T-helper 17 cell (primary cell): Measurements from ENCODE around the gene PALLD. TPM values are rescaled to one million over a fixed set of nuclear protein-coding genes. Genes with fewer than 3 reads are reported as not detected.

Experiments
- ATAC-seq: fragments of 150-1000 bp; cut with Tn5 transposase; 2 replicates; pipeline ENCODE4 v1.10.0; 2021; ENCODE audit warnings: mild to moderate bottlenecking, moderate library complexity
- DNase-seq, 3 donors: peaks; one replicate each; pipeline versions ENCODE4 v3.0.0 to v3.0.0-alpha.2; 2020 to 2021
- H3K9me3 ChIP-seq: one replicate; pipeline ENCODE4 v1.7.0; 2013; ENCODE audit warnings: low read length, mild to moderate bottlenecking; ENCODE audit not compliant: control insufficient read depth, poor library complexity, severe bottlenecking
- H3K27ac Mint-ChIP-seq: one replicate; pipeline ENCODE4 v1.8.0; 2022; ENCODE audit warnings: mild to moderate bottlenecking, moderate library complexity, mixed read lengths
- H3K27me3 Mint-ChIP-seq: one replicate; pipeline ENCODE4 v1.8.0; 2022; ENCODE audit warnings: mixed read lengths
- H3K36me3 Mint-ChIP-seq: one replicate; pipeline ENCODE4 v1.8.0; 2022; ENCODE audit warnings: low read depth, mixed read lengths
- H3K4me1 Mint-ChIP-seq: one replicate; pipeline ENCODE4 v1.8.0; 2022; ENCODE audit warnings: mild to moderate bottlenecking, mixed read lengths
- H3K4me3 Mint-ChIP-seq: one replicate; pipeline ENCODE4 v1.8.0; 2022; ENCODE audit warnings: mild to moderate bottlenecking, moderate library complexity, mixed read lengths
- total RNA-seq, 4 donors: library from RNA in 2 of 4; stranded (reverse) in 2 of 4; gene quantifications; one replicate each; pipeline ENCODE4 v1.2.3 and lab custom pipeline; 2022 to 2026

Gene PALLD
- total RNA-seq, 2 donors from 2014 or later = 0.26 to 0.67 TPM

DNA sequence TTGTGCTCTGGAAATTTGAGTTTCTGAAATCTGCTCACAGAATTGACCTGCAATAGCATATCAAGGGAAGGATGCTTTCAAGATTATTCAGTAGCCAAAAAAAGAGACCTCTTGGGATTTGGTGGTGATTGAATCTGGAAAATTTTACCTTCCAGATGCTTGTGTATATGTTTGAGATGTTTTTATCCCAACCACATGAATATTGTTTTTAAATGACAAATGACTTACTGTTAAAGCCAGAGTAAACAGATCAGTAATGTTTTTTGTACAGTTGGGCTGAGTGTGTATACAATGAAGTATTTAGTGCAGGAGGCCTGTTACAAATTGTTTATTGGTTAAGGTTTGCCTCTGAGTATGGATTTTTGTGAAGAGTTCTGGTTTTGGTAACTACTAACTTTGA is 386.7 kb downstream of the PALLD start:
- peaks cover 2% of the 10 kb centered on the region for H3K4me1 Mint-ChIP-seq
- peaks cover 36% of the 10 kb centered on the region for H3K27me3 Mint-ChIP-seq
- no peak for DNase-seq
- no peak for ATAC-seq
- H3K9me3 ChIP-seq = no peaks in the 10 kb centered on the region
- no peaks in the 10 kb centered on the region for H3K36me3 Mint-ChIP-seq
- H3K27ac Mint-ChIP-seq = no peak overlapping the region
- H3K4me3 Mint-ChIP-seq = no peak overlapping the region

DNA sequence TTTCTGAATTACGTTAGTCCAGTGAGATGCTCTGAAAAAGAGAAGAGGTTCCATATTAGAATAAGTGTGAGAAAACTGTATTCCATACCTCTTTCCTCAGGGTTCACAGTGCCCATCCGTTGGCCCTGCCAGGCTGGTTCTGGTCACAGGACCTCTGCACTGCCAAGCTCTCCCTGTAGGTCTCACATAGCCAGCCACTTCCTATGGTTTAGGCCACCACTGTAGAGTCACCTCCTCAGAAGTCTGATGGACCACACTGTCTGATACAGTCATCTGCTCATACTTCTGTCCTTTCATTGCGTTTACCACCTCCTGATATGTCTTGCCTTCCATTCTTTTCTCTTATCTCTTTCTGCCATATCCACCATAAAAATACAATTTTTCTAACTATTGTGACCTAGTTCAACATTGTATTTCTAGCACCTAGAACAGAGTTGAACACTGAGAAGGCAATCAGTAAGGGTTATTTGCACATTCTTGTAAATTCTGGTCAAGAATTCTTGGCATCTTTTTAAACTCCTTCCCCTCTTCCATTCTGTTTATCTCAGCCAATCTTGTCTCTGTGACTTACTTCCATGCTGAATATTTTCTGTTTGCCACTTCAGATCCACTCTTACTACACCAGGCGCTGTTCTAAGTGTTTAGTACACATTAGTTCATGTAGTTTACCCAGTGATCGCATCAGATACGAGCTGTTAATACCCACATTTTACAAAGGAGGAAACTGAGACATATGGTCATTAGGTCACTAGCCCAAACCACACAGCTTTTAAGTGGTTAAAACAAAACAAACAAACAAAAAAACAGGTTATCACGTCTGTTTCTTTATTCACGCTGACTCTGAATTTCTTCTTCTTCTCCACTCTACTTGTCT is 387.6 kb downstream of the PALLD start:
- no peak overlapping the region for H3K4me3 Mint-ChIP-seq
- H3K36me3 Mint-ChIP-seq = peaks cover under 1% of the 10 kb centered on the region
- H3K27ac Mint-ChIP-seq = no peak overlapping the region

DNA sequence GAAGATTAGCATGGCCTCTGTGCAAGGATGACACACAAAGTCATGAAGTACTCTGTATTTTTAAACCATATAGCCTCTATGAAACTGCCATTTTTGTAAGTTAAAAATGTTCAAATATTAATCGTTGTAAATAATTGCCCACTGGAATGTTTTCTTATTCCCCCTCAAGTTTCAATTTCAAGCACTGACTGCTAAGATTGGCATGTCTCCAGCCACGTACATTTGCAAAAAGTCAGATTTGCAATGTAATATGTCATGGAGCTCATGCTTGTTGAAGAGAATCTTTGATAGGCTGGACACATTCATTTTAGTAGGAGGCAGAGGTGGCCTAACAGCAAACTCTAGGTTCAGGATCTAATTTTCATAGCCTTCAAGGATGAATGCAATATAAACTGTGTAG is 388.5 kb downstream of the PALLD start:
- Mint-ChIP-seq H3K36me3 (peaks cover 2% of the 10 kb centered on the region), H3K4me1 (peaks cover 2% of the 10 kb centered on the region), H3K4me3 (no peak overlapping the region), H3K27me3 (peaks cover 17% of the 10 kb centered on the region), H3K27ac (no peak overlapping the region)
- no peaks in the 10 kb centered on the region for H3K9me3 ChIP-seq
- no peak for DNase-seq
- ATAC-seq = no peak

More for the DNA sequence above, 387.6 kb downstream of the PALLD start:
- DNase-seq = no peak
- peaks cover 2% of the 10 kb centered on the region for H3K4me1 Mint-ChIP-seq
- H3K9me3 ChIP-seq = no peaks in the 10 kb centered on the region
- ATAC-seq = no peak
- H3K27me3 Mint-ChIP-seq = peaks cover 26% of the 10 kb centered on the region

DNA sequence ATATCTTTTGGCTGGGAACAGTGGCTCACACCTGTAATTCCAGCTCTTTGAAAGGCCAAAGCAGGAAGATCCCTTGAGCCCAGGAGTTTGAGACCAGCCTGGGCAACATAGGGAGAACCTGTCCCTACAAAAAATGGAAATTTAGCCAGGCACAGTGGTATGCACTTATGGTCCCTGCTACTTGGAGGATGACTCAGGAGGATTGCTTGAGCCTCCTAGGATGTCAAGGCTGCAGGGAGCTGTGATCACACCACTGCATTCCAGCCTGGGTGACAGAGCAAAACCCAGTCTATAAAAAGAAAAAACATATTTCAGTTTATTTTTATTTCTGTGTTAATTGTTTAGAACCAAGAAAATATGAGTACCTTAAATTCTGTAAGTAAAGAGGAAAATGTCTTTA is 389.5 kb downstream of the PALLD start:
- DNase-seq (no peak), ATAC-seq (no peak)
- peaks cover 8% of the 10 kb centered on the region for H3K27me3 Mint-ChIP-seq
- H3K9me3 ChIP-seq = no peaks in the 10 kb centered on the region
- no peak overlapping the region for H3K27ac Mint-ChIP-seq
- peaks cover 2% of the 10 kb centered on the region for H3K36me3 Mint-ChIP-seq
- H3K4me1 Mint-ChIP-seq = no peaks in the 10 kb centered on the region
- H3K4me3 Mint-ChIP-seq = no peak overlapping the region

DNA sequence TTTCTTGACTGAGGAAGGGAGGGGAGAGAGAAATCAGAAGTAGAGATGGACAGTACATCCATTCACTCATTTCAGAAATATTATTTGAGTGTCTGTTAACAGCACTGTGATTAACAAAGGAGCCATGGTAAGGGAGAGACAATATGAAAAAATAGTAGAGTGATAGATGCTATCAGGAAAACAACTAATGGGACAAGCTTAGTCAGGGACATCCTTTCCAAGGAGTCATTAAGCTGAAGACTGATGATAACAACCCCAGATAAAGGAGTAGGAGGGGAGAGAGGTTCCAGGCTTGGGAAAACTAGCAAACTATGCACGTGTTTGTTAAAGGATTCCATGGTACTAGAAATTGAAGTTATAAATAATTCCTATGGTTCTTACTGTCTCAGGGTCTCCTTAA is 391.0 kb downstream of the PALLD start:
- H3K27ac Mint-ChIP-seq = no peak overlapping the region
- ATAC-seq = no peak
- H3K9me3 ChIP-seq = no peaks in the 10 kb centered on the region
- DNase-seq = no peak
- peaks cover 2% of the 10 kb centered on the region for H3K36me3 Mint-ChIP-seq
- H3K4me3 Mint-ChIP-seq = no peak overlapping the region
- H3K27me3 Mint-ChIP-seq = no peaks in the 10 kb centered on the region
- H3K4me1 Mint-ChIP-seq = no peaks in the 10 kb centered on the region

DNA sequence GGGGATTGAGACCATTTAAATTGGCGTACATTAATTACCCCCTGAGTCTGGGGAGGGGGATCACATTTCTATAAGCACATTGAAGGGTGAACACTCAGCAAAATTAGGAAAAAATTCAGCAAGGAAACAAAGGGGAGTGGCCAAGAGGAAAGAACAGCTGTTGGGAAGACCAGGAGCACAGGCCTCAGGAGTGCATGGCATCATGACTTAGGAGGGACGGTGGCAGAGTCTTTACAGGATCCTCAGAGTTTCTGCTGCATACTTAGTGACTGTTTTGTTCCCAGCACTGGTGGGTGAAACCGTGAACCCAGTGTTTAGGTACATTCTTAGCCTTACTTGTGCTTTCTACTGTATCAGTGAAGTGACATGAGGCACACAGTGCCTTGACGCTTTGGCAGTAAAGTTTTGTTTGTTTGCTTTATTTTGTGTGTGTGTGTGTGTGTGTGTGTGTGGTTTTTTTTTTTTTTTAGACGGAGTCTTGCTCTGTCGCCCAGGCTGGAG is 391.9 kb downstream of the PALLD start:
- H3K9me3 ChIP-seq = no peaks in the 10 kb centered on the region
- H3K27me3 Mint-ChIP-seq = no peaks in the 10 kb centered on the region
- H3K36me3 Mint-ChIP-seq = peaks cover 2% of the 10 kb centered on the region
- no peak overlapping the region for H3K27ac Mint-ChIP-seq
- DNase-seq (no peak), ATAC-seq (no peak)
- H3K4me1 Mint-ChIP-seq = no peaks in the 10 kb centered on the region
- H3K4me3 Mint-ChIP-seq = no peak overlapping the region

DNA sequence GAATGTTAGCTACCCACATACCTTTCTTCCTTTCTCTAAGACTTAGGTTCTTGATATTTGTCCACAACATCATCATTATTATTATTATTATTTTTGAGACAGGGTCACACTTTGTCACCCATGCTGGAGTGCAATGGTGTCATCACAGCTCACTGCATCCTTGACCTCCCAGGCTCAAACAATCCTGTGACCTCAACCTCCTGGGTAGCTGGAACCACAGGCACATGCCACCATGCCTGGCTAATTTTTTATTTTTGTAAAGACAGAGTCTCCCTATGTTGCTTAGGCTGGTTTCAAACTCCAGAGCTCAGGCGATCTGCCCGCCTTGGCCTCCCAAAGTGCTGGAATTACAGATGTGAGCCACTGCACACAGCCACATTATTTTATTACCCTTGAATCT is 394.2 kb downstream of the PALLD start:
- H3K4me3 Mint-ChIP-seq = no peak overlapping the region
- H3K27ac Mint-ChIP-seq = no peak overlapping the region
- DNase-seq (no peak), ATAC-seq (no peak)
- H3K27me3 Mint-ChIP-seq = no peaks in the 10 kb centered on the region
- no peaks in the 10 kb centered on the region for H3K9me3 ChIP-seq
- peaks cover 2% of the 10 kb centered on the region for H3K36me3 Mint-ChIP-seq
- no peaks in the 10 kb centered on the region for H3K4me1 Mint-ChIP-seq

DNA sequence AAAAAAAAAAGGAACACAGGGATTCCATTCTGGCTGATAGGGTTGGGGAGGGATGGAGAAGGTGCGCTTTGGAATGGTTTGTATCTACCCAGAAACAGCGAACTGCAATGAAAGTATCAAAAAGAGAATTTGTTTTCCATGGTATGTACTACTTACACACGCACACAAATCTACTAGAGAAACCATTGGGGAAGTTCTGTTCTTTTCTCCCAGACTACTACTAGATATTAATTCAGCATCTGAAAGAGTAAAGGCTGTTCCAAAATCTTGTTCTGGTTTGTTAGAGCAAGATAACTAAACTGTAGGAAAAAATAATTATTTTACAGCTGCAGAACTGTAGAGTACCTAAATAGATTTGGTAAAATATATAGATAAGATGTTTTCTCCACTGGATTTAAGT is 394.8 kb downstream of the PALLD start:
- Mint-ChIP-seq H3K27ac (no peak overlapping the region), H3K4me1 (no peaks in the 10 kb centered on the region), H3K4me3 (no peak overlapping the region), H3K27me3 (no peaks in the 10 kb centered on the region), H3K36me3 (peaks cover 2% of the 10 kb centered on the region)
- H3K9me3 ChIP-seq = no peaks in the 10 kb centered on the region
- no peak for ATAC-seq
- no peak for DNase-seq

DNA sequence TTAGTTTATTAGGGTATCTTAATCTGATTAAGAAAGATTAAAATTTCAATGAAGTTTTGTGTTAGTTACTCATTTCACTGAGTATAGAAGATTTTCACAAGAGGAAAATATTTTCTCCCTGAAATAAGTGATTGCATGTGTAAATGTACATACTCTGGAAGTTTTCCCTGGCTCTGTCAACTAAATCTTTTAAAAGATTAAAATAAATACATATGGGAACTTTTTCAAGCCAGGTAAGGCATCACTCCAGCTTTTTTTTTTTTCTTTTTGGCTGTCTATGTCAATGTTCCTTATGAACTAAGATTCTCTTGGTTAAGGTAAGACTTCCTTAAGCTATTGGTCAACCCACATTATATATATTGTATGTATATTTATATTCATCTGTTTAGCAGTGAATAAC is 395.6 kb downstream of the PALLD start:
- Mint-ChIP-seq H3K4me1 (no peaks in the 10 kb centered on the region), H3K36me3 (peaks cover 2% of the 10 kb centered on the region), H3K4me3 (no peak overlapping the region), H3K27me3 (no peaks in the 10 kb centered on the region), H3K27ac (no peak overlapping the region)
- DNase-seq (no peak), ATAC-seq (no peak)
- H3K9me3 ChIP-seq = no peaks in the 10 kb centered on the region

DNA sequence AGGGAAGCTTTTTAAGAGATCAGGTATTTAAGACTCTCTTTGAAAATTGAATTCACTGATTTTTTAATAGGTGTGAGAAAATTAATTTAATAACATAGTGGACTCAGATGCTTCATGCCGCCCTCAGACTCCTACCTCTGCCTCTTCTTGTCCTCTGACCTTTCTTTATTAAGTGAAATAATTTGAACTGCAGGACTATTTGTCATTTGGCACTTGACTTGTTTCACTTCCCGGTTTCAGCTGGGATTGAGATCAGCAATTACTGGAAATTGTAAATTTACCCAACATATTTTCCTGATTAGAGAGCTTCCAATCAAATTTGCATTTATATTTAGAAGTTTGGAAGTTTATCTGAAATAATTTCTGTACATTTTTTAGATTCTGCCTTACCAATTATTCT is 396.4 kb downstream of the PALLD start:
- H3K4me1 Mint-ChIP-seq = no peaks in the 10 kb centered on the region
- H3K36me3 Mint-ChIP-seq = peaks cover 2% of the 10 kb centered on the region
- no peaks in the 10 kb centered on the region for H3K9me3 ChIP-seq
- no peak overlapping the region for H3K27ac Mint-ChIP-seq
- ATAC-seq (no peak), DNase-seq (no peak)
- H3K4me3 Mint-ChIP-seq = no peak overlapping the region
- H3K27me3 Mint-ChIP-seq = no peaks in the 10 kb centered on the region

DNA sequence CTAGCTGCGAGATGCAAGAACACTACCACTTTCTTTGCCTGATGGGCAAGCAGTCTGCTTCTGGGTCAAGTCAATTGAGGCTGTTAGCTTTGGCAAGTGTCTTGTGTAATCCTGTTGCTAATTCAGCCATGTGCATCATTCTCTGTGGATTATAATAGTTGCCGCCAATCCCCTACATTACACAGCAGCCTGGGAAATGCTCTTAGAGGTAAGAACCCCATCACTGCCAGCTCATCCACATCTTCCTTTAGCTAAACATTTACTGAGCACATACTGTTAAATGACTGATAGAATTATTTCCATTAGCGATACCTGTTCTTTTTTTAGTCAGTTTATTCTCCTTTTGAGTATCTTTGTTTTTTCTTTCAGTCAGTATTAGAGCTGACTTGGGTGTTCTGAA is 397.0 kb downstream of the PALLD start:
- Mint-ChIP-seq H3K4me3 (no peak overlapping the region), H3K36me3 (peaks cover 2% of the 10 kb centered on the region), H3K27ac (no peak overlapping the region), H3K27me3 (no peaks in the 10 kb centered on the region), H3K4me1 (no peaks in the 10 kb centered on the region)
- ATAC-seq = no peak
- DNase-seq = no peak
- no peaks in the 10 kb centered on the region for H3K9me3 ChIP-seq

DNA sequence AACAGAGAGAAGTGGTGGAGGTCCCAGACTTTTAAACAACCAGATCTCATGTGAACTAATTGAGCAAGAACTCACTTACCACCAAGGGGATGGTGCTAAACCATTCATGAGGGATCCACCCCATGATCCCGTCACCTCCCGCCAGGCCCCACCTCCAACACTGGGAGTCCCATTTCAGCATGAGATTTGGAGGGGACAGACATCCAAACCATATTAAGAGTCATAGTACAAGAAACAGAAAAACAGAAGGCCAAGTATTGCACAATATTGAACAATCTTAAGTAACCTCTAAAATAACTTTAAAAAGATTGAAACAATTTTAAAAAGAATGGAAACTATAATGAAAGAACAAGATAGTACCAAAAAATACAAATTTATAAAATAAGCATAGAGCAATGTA is 403.2 kb downstream of the PALLD start:
- DNase-seq (no peak), ATAC-seq (no peak)
- Mint-ChIP-seq H3K4me1 (no peaks in the 10 kb centered on the region), H3K27ac (no peak overlapping the region), H3K36me3 (no peaks in the 10 kb centered on the region), H3K4me3 (no peak overlapping the region), H3K27me3 (no peaks in the 10 kb centered on the region)
- no peaks in the 10 kb centered on the region for H3K9me3 ChIP-seq

DNA sequence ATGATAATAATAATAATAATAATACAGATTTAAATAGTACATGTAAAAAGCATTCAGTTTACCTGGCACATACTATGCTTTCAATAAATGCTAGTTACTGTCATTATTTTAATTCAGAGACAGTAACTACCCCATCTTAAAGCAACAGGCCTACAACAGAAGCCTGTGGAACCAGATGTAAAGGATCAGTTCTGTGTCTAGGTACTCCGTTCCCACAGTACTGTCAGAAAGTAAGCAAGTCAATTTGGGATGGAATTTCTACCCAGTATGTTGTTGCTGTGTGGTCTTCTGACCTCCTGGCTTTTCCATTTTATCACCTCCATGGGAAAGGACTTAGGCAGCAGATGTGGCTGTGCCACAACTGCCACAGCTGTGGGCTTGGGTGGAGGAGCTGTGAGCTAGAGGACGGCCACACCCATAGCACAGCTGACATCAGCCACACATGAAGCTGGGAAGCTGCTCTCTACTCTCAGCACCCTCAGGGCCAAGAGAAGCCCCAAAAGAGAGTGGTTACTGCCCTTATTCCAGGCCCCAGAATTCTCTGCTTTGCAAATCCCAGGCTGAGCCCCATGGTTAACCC is 410.4 kb downstream of the PALLD start:
- H3K27ac Mint-ChIP-seq = no peak overlapping the region
- no peaks in the 10 kb centered on the region for H3K9me3 ChIP-seq
- H3K4me1 Mint-ChIP-seq = no peaks in the 10 kb centered on the region
- no peaks in the 10 kb centered on the region for H3K36me3 Mint-ChIP-seq
- DNase-seq = no peak
- ATAC-seq = no peak
- no peaks in the 10 kb centered on the region for H3K27me3 Mint-ChIP-seq
- H3K4me3 Mint-ChIP-seq = no peak overlapping the region

DNA sequence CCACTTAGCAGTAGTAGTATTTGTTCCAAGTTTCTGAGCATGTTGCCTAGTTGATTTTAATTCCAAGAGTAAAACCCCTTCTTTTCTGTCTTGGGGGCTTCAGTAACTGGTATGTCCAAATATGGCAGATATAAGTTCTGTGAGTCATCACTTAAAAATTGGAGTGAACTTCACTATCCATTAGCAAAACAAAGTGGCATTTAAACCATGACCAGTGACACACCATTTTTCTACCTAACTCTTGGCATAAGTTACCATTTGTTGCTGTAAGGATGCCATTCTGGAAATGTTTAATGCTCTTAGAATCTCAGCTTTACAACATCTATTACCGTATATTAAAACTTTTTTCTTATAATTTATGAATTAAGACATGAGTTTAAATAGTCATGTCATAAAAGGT is 411.2 kb downstream of the PALLD start:
- no peaks in the 10 kb centered on the region for H3K9me3 ChIP-seq
- Mint-ChIP-seq H3K36me3 (no peaks in the 10 kb centered on the region), H3K4me3 (no peak overlapping the region), H3K27me3 (no peaks in the 10 kb centered on the region), H3K4me1 (no peaks in the 10 kb centered on the region), H3K27ac (no peak overlapping the region)
- DNase-seq (no peak), ATAC-seq (no peak)
